GM23338 (cell line): Measurements from ENCODE around the gene MITD1. TPM values are rescaled to one million over a fixed set of nuclear protein-coding genes. Genes with fewer than 3 reads are reported as not detected.

Source experiments
- ATAC-seq: fragments of 200-7000 bp; cut with Tn5 transposase; 3 replicates; pipeline ENCODE4 v1.9.1; 2020
- DNase-seq: peaks from one replicate; pipeline ENCODE4 v3.0.0-alpha.2; 2015; ENCODE audit warnings: low spot score
- H2AFZ ChIP-seq: fragments of 200-600 bp; sonication (generic); 2 replicates; pipeline ENCODE4 v1.8.0; 2016; ENCODE audit warnings: antibody characterized with exemption, mild to moderate bottlenecking, moderate library complexity
- H3F3A ChIP-seq: fragments of 200-600 bp; sonication (generic); replicated peaks from 2 replicates; pipeline ENCODE4 v1.8.0; 2017; ENCODE audit warnings: antibody characterized with exemption, mixed run types, low read depth
- H3K27ac ChIP-seq: fragments of 200-600 bp; sonication (generic); 2 replicates; pipeline ENCODE4 v1.6.1; 2016; ENCODE audit warnings: low read depth
- H3K27me3 ChIP-seq: fragments of 200-600 bp; sonication (generic); 2 replicates; pipeline ENCODE4 v1.8.0; 2016; ENCODE audit warnings: mild to moderate bottlenecking, mixed run types, moderate library complexity; ENCODE audit not compliant: insufficient read depth
- H3K36me3 ChIP-seq: fragments of 200-600 bp; sonication (generic); 2 replicates; pipeline ENCODE4 v1.8.0; 2016; ENCODE audit warnings: mild to moderate bottlenecking; ENCODE audit not compliant: insufficient read depth
- H3K4me1 ChIP-seq: fragments of 200-600 bp; sonication (generic); 2 replicates; pipeline ENCODE4 v1.8.0; 2016; ENCODE audit warnings: mild to moderate bottlenecking, moderate library complexity; ENCODE audit not compliant: insufficient read depth
- H3K4me2 ChIP-seq: fragments of 200-600 bp; sonication (generic); 2 replicates; pipeline ENCODE4 v1.7.1; 2017; ENCODE audit warnings: mixed run types
- H3K4me3 ChIP-seq: fragments of 200-600 bp; sonication (generic); 2 replicates; pipeline ENCODE4 v1.6.1; 2016; ENCODE audit warnings: mixed run types
- H3K79me2 ChIP-seq: fragments of 200-600 bp; sonication (generic); replicated peaks from 2 replicates; pipeline ENCODE4 v1.8.0; 2017; ENCODE audit warnings: mild to moderate bottlenecking; ENCODE audit not compliant: insufficient read depth
- H3K9me2 ChIP-seq: fragments of 200-600 bp; sonication (generic); 2 replicates; pipeline ENCODE4 v1.8.0; 2017; ENCODE audit not compliant: insufficient read depth
- H4K20me1 ChIP-seq: fragments of 200-600 bp; sonication (generic); replicated peaks from 2 replicates; pipeline ENCODE4 v1.8.0; 2017; ENCODE audit warnings: mild to moderate bottlenecking; ENCODE audit not compliant: insufficient read depth
- H3K27ac Mint-ChIP-seq: 2 replicates; pipeline ENCODE4 v1.8.0; 2020; ENCODE audit warnings: inconsistent platforms, mild to moderate bottlenecking, moderate library complexity, mixed read lengths
- H3K27me3 Mint-ChIP-seq: 3 replicates; pipeline ENCODE4 v1.8.0; 2022; ENCODE audit warnings: low read depth, mild to moderate bottlenecking, moderate library complexity, mixed read lengths, inconsistent platforms; ENCODE audit not compliant: insufficient read depth, poor library complexity
- H3K36me3 Mint-ChIP-seq: 3 replicates; pipeline ENCODE4 v1.8.0; 2021; ENCODE audit warnings: low read depth, mild to moderate bottlenecking, inconsistent platforms, moderate library complexity, mixed read lengths
- H3K4me1 Mint-ChIP-seq: 3 replicates; pipeline ENCODE4 v1.8.0; 2020; ENCODE audit warnings: mild to moderate bottlenecking, inconsistent platforms, mixed read lengths
- H3K4me3 Mint-ChIP-seq: 3 replicates; pipeline ENCODE4 v1.8.0; 2021; ENCODE audit warnings: moderate library complexity, mild to moderate bottlenecking, inconsistent platforms, mixed read lengths
- H3K9me3 Mint-ChIP-seq: 3 replicates; pipeline ENCODE4 v1.8.0; 2020; ENCODE audit warnings: moderate library complexity, mild to moderate bottlenecking, inconsistent platforms, mixed read lengths
- CREB1 ChIP-seq: fragments of 250-450 bp; sonication (Bioruptor Pico); IDR thresholded peaks from 2 replicates; pipeline ENCODE4 v1.5.0; 2020; ENCODE audit warnings: low read depth, mild to moderate bottlenecking, moderate library complexity
- CTCF ChIP-seq, 2 experiments: fragments of 200-600 bp in 1 of 2; sonication (generic) in 1 of 2; conservative IDR thresholded peaks; 2 replicates each; pipeline versions ENCODE4 v1.5.1 to v1.6.1; 2016 to 2017; ENCODE audit warnings: antibody characterized with exemption in 2 of 2, low read depth in 2 of 2, mild to moderate bottlenecking in 2 of 2, moderate library complexity in 1 of 2
- ETS1 ChIP-seq: IDR thresholded peaks from 2 replicates; pipeline ENCODE4 v1.6.1; 2016; ENCODE audit warnings: antibody characterized with exemption
- EZH2 ChIP-seq: fragments of 200-600 bp; sonication (generic); IDR thresholded peaks from one replicate; pipeline ENCODE4 v1.8.0; 2017; ENCODE audit warnings: antibody characterized with exemption, mild to moderate bottlenecking, low read depth; ENCODE audit not compliant: unreplicated experiment
- EZH2phosphoT487 ChIP-seq: fragments of 200-600 bp; sonication (generic); IDR thresholded peaks from one replicate; pipeline ENCODE4 v1.8.1; 2018; ENCODE audit warnings: antibody characterized with exemption; ENCODE audit not compliant: unreplicated experiment
- JUNB ChIP-seq: IDR thresholded peaks from one replicate; pipeline ENCODE4 v1.6.1; 2016; ENCODE audit warnings: antibody characterized with exemption; ENCODE audit not compliant: unreplicated experiment
- NANOG ChIP-seq: IDR thresholded peaks from 2 replicates; pipeline ENCODE4 v1.6.1; 2016; ENCODE audit warnings: antibody characterized with exemption, borderline replicate concordance
- POLR2AphosphoS5 ChIP-seq: IDR thresholded peaks from 2 replicates; pipeline ENCODE4 v1.6.1; 2016; ENCODE audit warnings: antibody characterized with exemption, low read depth
- REST ChIP-seq: IDR thresholded peaks from one replicate; pipeline ENCODE4 v1.6.1; 2018; ENCODE audit warnings: antibody characterized with exemption; ENCODE audit not compliant: unreplicated experiment
- STAT1 ChIP-seq: IDR thresholded peaks from one replicate; pipeline ENCODE4 v1.6.1; 2016; ENCODE audit warnings: antibody characterized with exemption; ENCODE audit not compliant: unreplicated experiment
- ZNF114 ChIP-seq: fragments of 250-450 bp; sonication (Bioruptor Pico); IDR thresholded peaks from 2 replicates; pipeline ENCODE4 v1.5.0; 2020; ENCODE audit warnings: mild to moderate bottlenecking, moderate library complexity
- ZNF331 ChIP-seq: fragments of 250-450 bp; sonication (Bioruptor Pico); IDR thresholded peaks from 2 replicates; pipeline ENCODE4 v1.5.0; 2020; ENCODE audit warnings: low read depth, mild to moderate bottlenecking, moderate library complexity
- ZNF462 ChIP-seq: fragments of 250-450 bp; sonication (Bioruptor Pico); IDR thresholded peaks from 2 replicates; pipeline ENCODE4 v1.5.0; 2020; ENCODE audit warnings: mild to moderate bottlenecking, moderate library complexity
- polyA plus RNA-seq: library from polyadenylated mRNA; unstranded; fragments of >200 nt; fragmentation: Nextera tagmentation; extraction: Ambion mirVana; gene quantifications from 2 replicates; pipeline ENCODE4 v1.2.1, GENCODE V29; 2016
- total RNA-seq: library from RNA; depleted of rRNA; stranded (reverse); fragments of >200 nt; shearing (Covaris generic); gene quantifications from 2 replicates; pipeline ENCODE4 v1.2.3, GENCODE V29; 2014

Gene MITD1
- total and polyA plus RNA-seq, 2 experiments from 2014 or later: 37.9 to 105 TPM

GRCh38 chr2:99141110-99142108, 39.4 kb downstream of the MITD1 start, which contains the start of gene C2orf15:
TSS of gene C2orf15 (plus strand) at chr2:99141707. CDS start at chr2:99150559, 8,852 bp downstream.
- peak within 1 kb of the TSS; percentile 92 for H2AFZ ChIP-seq
- H3F3A ChIP-seq: no peaks in the 10 kb centered on the region; the same call in 1 of the 2 replicates
- peaks cover 16% of the 10 kb centered on the region for H3K79me2 ChIP-seq
- no peaks in the 10 kb centered on the region for H4K20me1 ChIP-seq
- H3K27me3 ChIP-seq: 0 out of 2 replicates have a peak, but pooled peaks cover 7% of the 10 kb centered on the region
- H3K4me2 ChIP-seq: peak within 1 kb of the TSS; percentile 84
- peak within 1 kb of the TSS; percentile 85 for H3K4me3 ChIP-seq
- ATAC-seq (peak; percentile 94), DNase-seq (peak; percentile 96)
- no peaks in the 10 kb centered on the region; the same call in 1 of the 2 replicates for H3K9me2 ChIP-seq
- Mint-ChIP-seq H3K9me3 (peaks cover 23% of the 10 kb centered on the region), H3K4me1 (peaks cover 9% of the 10 kb centered on the region; the same call in 2 of the 3 replicates), H3K36me3 (peaks cover 27% of the 10 kb centered on the region), H3K27me3 (peaks cover 14% of the 10 kb centered on the region), H3K27ac (peak within 1 kb of the TSS; percentile 94), H3K4me3 (peak within 1 kb of the TSS; percentile 94)
- 0 out of 2 replicates have a peak, but pooled peaks have one; percentile 28 for TF ChIP-seq CREB1 (CRISPR knock-in tag)
- no peak for TF ChIP-seq ZNF114
- TF ChIP-seq STAT1: no peak
- no peak for TF ChIP-seq ETS1
- no peak for TF ChIP-seq REST
- no peak for TF ChIP-seq EZH2phosphoT487
- no peak for TF ChIP-seq NANOG
- TF ChIP-seq POLR2AphosphoS5: peak; percentile 81
- no peak for TF ChIP-seq CTCF (conservative IDR thresholded peaks at IDR 0.05; ENCODE audit: low read depth in 2 of 2)
- TF ChIP-seq ZNF462 (CRISPR knock-in tag): no peak
- TF ChIP-seq EZH2: no peak
- TF ChIP-seq ZNF331 (CRISPR knock-in tag): no peak
- TF ChIP-seq JUNB: no peak
- peak within 1 kb of the TSS; percentile 89 for H3K27ac ChIP-seq
- peaks cover 17% of the 10 kb centered on the region for H3K4me1 ChIP-seq
- no peaks in the 10 kb centered on the region for H3K36me3 ChIP-seq
